IPS DF 4.7 (cell line): ENCODE results near the gene DOC2A.
"Not testable (repeated sequence)": the region's sequence is repeated elsewhere in the genome, so short reads cannot be mapped to it uniquely, and the experiment has no call there.

Experiments used
- DNase-seq: peaks from one replicate; pipeline ENCODE4 v3.0.0-alpha.2; 2013; ENCODE audit warnings: low spot score; ENCODE audit errors: extremely low read depth

DOC2A gene

GRCh38 chr16:30010844-30011713 lies at the start of gene DOC2A:
Gene DOC2A (minus strand): TSS chr16:30011027. CDS start chr16:30010222, 805 bp downstream.
- DNase-seq, result no peak

GRCh38 chr16:30060346-30060745 lies 49.5 kb upstream of the DOC2A start:
- no peak for DNase-seq

- no peak for DNase-seq
Measured at GRCh38 chr16:30054959-30055553, 44.2 kb upstream of the DOC2A start.

- no peak for DNase-seq
Measured at GRCh38 chr16:30054451-30054850, 43.6 kb upstream of the DOC2A start.

GRCh38 chr16:30053376-30054015 lies 42.7 kb upstream of the DOC2A start:
- no peak for DNase-seq

- DNase-seq, result no peak
Measured at GRCh38 chr16:30052671-30053372, 42.0 kb upstream of the DOC2A start.

- no peak for DNase-seq
Measured at GRCh38 chr16:30051518-30051917, 40.7 kb upstream of the DOC2A start.

GRCh38 chr16:30049871-30050270 lies 39.0 kb upstream of the DOC2A start:
- DNase-seq, result no peak

- no peak for DNase-seq
Measured at GRCh38 chr16:30046588-30046987, 35.8 kb upstream of the DOC2A start.

- no peak for DNase-seq
Measured at GRCh38 chr16:30046178-30046577, 35.4 kb upstream of the DOC2A start.

- DNase-seq, result no peak
Measured at GRCh38 chr16:30041841-30042240, 31.0 kb upstream of the DOC2A start.

GRCh38 chr16:30040690-30041089 lies 29.9 kb upstream of the DOC2A start:
- DNase-seq, result not testable (repeated sequence)

- no peak for DNase-seq
Measured at GRCh38 chr16:30040221-30040620, 29.4 kb upstream of the DOC2A start.

GRCh38 chr16:30033270-30033669 lies 22.4 kb upstream of the DOC2A start:
- DNase-seq, result no peak

GRCh38 chr16:30032083-30032819 lies 21.4 kb upstream of the DOC2A start:
- no peak for DNase-seq

- no peak for DNase-seq
Measured at GRCh38 chr16:30031477-30031918, 20.7 kb upstream of the DOC2A start.

GRCh38 chr16:30030841-30031413 lies 20.1 kb upstream of the DOC2A start, which contains the start of gene TLCD3B:
Gene TLCD3B (minus strand): TSS chr16:30031271. CDS start chr16:30030527, 744 bp downstream.
- no peak for DNase-seq

GRCh38 chr16:30030011-30030685 lies 19.3 kb upstream of the DOC2A start:
- DNase-seq, result no peak

- no peak for DNase-seq
Measured at GRCh38 chr16:30028438-30029076, 17.7 kb upstream of the DOC2A start.
